HepG2 (cell line): Measurements from ENCODE around the gene CUL9. TPM values are rescaled to one million over a fixed set of nuclear protein-coding genes. Genes with fewer than 3 reads are reported as not detected.

Experiments
- ATAC-seq: fragments of 200-7000 bp; cut with Tn5 transposase; 3 replicates; pipeline ENCODE4 v1.9.1; 2020; ENCODE audit warnings: mild to moderate bottlenecking, moderate library complexity
- BruUV-seq: library from RNA; stranded (reverse); fragments of 400-500 nt; replicated peaks from 2 replicates; lab custom pipeline; 2021; lab: Mats Ljungman, UMichigan
- CTCF ChIA-PET: fragments of 300-600 bp; formaldehyde crosslinking; extraction: SDS; loops from one replicate; lab custom pipeline; 2021; ENCODE audit warnings: low total read pairs, inconsistent platforms, low intra/inter-chr PET ratio; lab: Yijun Ruan, JAX
- POLR2A ChIA-PET: fragments of 350-600 bp; sonication (Branson Sonifier 250); formaldehyde crosslinking; loops from one replicate; lab custom pipeline; 2020; ENCODE audit warnings: antibody characterized with exemption, inconsistent platforms; lab: Yijun Ruan, JAX
- DNase-seq: peaks from one replicate; pipeline ENCODE4 v3.0.0-alpha.2; 2015; ENCODE audit warnings: low spot score
- FAIRE-seq: peaks from 3 replicates; lab custom pipeline; 2011; peaks lifted over from hg19 to GRCh38; lab: Jason Lieb, UNC
- H2AFZ ChIP-seq: one replicate; pipeline ENCODE4 v1.6.1; 2011; ENCODE audit warnings: low read length, inconsistent platforms
- H3K27ac ChIP-seq: fragments of 300-600 bp; 3 replicates; pipeline ENCODE4 v1.8.0; 2011; ENCODE audit warnings: mixed run types, mild to moderate bottlenecking, mixed read lengths, low read length, inconsistent platforms; ENCODE audit not compliant: insufficient read depth; ENCODE audit errors: extremely low read length
- H3K27me3 ChIP-seq, 2 experiments: fragments of 200-600 bp in 1 of 2; 2 replicates in 1 of 2; 3 replicates in 1 of 2; pipeline versions ENCODE4 v1.6.0 to v1.8.0; 2011; ENCODE audit warnings: low read length in 2 of 2, mild to moderate bottlenecking in 2 of 2, moderate library complexity in 2 of 2, inconsistent platforms in 1 of 2; ENCODE audit not compliant: insufficient read depth in 2 of 2, control insufficient read depth in 1 of 2
- H3K36me3 ChIP-seq, 2 experiments: fragments of 200-600 bp in 1 of 2; replicated peaks in 1 of 2; 2 replicates in 1 of 2; 3 replicates in 1 of 2; pipeline versions ENCODE4 v1.5.1 to v1.8.0; 2011; ENCODE audit warnings: low read length in 2 of 2, inconsistent platforms in 1 of 2; ENCODE audit not compliant: insufficient read depth in 2 of 2, control insufficient read depth in 1 of 2
- H3K4me1 ChIP-seq: 2 replicates; pipeline ENCODE4 v1.5.1; 2012; ENCODE audit warnings: low read length, inconsistent platforms; ENCODE audit not compliant: insufficient read depth
- H3K4me2 ChIP-seq: 2 replicates; pipeline ENCODE4 v1.6.0; 2011; ENCODE audit warnings: low read depth, low read length, inconsistent platforms
- H3K4me3 ChIP-seq, 3 experiments: fragments of 200-600 bp in 1 of 3; sonication (generic), shearing (Covaris generic) in 1 of 3; replicated peaks in 1 of 3; 2 replicates each; pipeline ENCODE4 v1.5.1; 2011 to 2016; ENCODE audit warnings: low read length in 3 of 3, inconsistent platforms in 2 of 3, low read depth in 2 of 3, mild to moderate bottlenecking in 2 of 3, control low read depth in 1 of 3, mixed read lengths in 1 of 3; ENCODE audit not compliant: insufficient read depth in 1 of 3
- H3K79me2 ChIP-seq: one replicate; pipeline ENCODE4 v1.6.1; 2011; ENCODE audit warnings: low read length, inconsistent platforms; ENCODE audit not compliant: insufficient read depth
- H3K9ac ChIP-seq: 2 replicates; pipeline ENCODE4 v1.6.0; 2011; ENCODE audit warnings: mild to moderate bottlenecking, low read depth, low read length, inconsistent platforms; ENCODE audit not compliant: insufficient read depth
- H3K9me3 ChIP-seq: 2 replicates; pipeline ENCODE4 v1.5.1; 2012; ENCODE audit warnings: mild to moderate bottlenecking, low read length
- H4K20me1 ChIP-seq: 2 replicates; pipeline ENCODE4 v1.6.0; 2011; ENCODE audit warnings: inconsistent platforms, mild to moderate bottlenecking, low read length, moderate library complexity; ENCODE audit not compliant: insufficient read depth
- EED ChIP-seq: sonication (generic); formaldehyde crosslinking; IDR thresholded peaks from 2 replicates; pipeline ENCODE4 v1.5.0; 2020; ENCODE audit warnings: mild to moderate bottlenecking, missing genetic modification reagents
- MAFG ChIP-seq: sonication (generic); formaldehyde crosslinking; IDR thresholded peaks from 2 replicates; pipeline ENCODE4 v1.5.1; 2020; ENCODE audit warnings: mild to moderate bottlenecking, missing genetic modification reagents
- MATR3 ChIP-seq: sonication (generic); formaldehyde crosslinking; IDR thresholded peaks from 2 replicates; pipeline ENCODE4 v1.4.0; 2020; ENCODE audit warnings: missing genetic modification reagents
- ZNF143 ChIP-seq: sonication (generic); formaldehyde crosslinking; IDR thresholded peaks from 2 replicates; pipeline ENCODE4 v1.4.0; 2020; ENCODE audit warnings: missing genetic modification reagents
- ZNF232 ChIP-seq: sonication (generic); formaldehyde crosslinking; IDR thresholded peaks from 2 replicates; pipeline ENCODE4 v1.4.0; 2020; ENCODE audit warnings: missing genetic modification reagents, borderline replicate concordance
- ZNF234 ChIP-seq: sonication (generic); formaldehyde crosslinking; conservative IDR thresholded peaks from 2 replicates; pipeline ENCODE4 v1.5.1; 2020; ENCODE audit warnings: mild to moderate bottlenecking, missing genetic modification reagents
- ZNF33B ChIP-seq: sonication (generic); formaldehyde crosslinking; IDR thresholded peaks from 2 replicates; pipeline ENCODE4 v1.5.1; 2020; ENCODE audit warnings: mild to moderate bottlenecking, missing genetic modification reagents
- ZNF746 ChIP-seq: sonication (generic); formaldehyde crosslinking; IDR thresholded peaks from 2 replicates; pipeline ENCODE4 v1.8.0; 2022; ENCODE audit warnings: mild to moderate bottlenecking, missing genetic modification reagents
- WGBS: methylation state at CpG from one replicate; pipeline ENCODE4 v1.1.6; 2017; ENCODE audit warnings: low lambda C conversion rate; 5-methylcytosine and 5-hydroxymethylcytosine counted together
- in situ Hi-C: cut with HindIII; loops from 2 replicates; pipeline ENCODE4 v1.10.0; 2017; ENCODE audit warnings: low pct_unique_long_range_greater_than_20kb; ENCODE audit not compliant: extremely low pct_ligation_motif_present
- intact Hi-C: fragments of 100-400 bp; cut with micrococcal nuclease; formaldehyde crosslinking; loops from one replicate; pipeline ENCODE4 v1.10.0; 2022; ENCODE audit not compliant: unreplicated experiment
- polyA plus RNA-seq, 8 experiments: library from polyadenylated mRNA; depleted of rRNA in 3 of 8; stranded (reverse) in 7 of 8; unstranded in 1 of 8; fragments of >200 nt; fragmentation: Illumina TruSeq in 4 of 8; extraction: Trizol in 4 of 8; gene quantifications; 2 replicates each; pipeline versions ENCODE4 v1.2.1 to v1.2.3, GENCODE V29; 2011 to 2016; ENCODE audit warnings: low read depth in 4 of 8, missing spikeins in 1 of 8, mixed read lengths in 1 of 8; ENCODE audit not compliant: insufficient read depth in 1 of 8
- total RNA-seq, 5 experiments: library from RNA; depleted of rRNA; stranded (reverse); fragments of >200 nt; fragmentation: Illumina TruSeq; extraction: Trizol; gene quantifications; 2 replicates each; pipeline ENCODE4 v1.2.3, GENCODE V29; 2016; ENCODE audit warnings: low read depth in 1 of 5
- TF ChIP-seq, protein P1 (sequence below): sonication (generic); formaldehyde crosslinking; IDR thresholded peaks from 2 replicates; pipeline ENCODE4 v1.4.0; 2020; ENCODE audit warnings: mild to moderate bottlenecking, missing genetic modification reagents
- TF ChIP-seq, protein P2 (sequence below): sonication (generic); formaldehyde crosslinking; IDR thresholded peaks from 2 replicates; pipeline ENCODE4 v1.4.0; 2020; ENCODE audit warnings: missing genetic modification reagents

Gene CUL9
- total and polyA plus RNA-seq, 2 of the 13 experiments (the other 11 are each of a cell fraction or from before 2014, with no cell fraction given), result 11.4 to 13.7 TPM

DNA sequence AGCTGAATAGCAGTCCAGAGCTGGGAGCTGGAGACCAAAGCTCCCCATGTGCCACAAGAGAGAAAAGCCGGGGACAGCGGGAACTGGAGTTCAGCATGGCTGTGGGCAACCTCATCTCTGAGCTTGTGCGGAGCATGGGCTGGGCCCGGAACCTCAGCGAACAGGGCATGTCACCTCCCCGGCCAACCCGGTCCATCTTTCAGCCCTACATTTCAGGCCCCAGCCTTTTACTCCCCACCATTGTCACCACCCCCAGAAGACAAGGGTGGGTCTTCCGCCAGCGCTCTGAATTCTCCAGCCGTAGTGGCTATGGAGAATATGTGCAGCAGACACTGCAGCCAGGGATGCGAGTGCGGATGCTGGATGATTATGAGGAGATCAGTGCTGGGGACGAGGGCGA lies 4.0 kb downstream of the CUL9 start (continued):
- TF ChIP-seq EED (CRISPR knock-in tag), result no peak
- no peak for TF ChIP-seq ZNF143 (CRISPR knock-in tag)
- TF ChIP-seq MATR3 (CRISPR knock-in tag), result no peak
- TF ChIP-seq MAFG, result no peak
- TF ChIP-seq ZNF33B, result no peak

DNA sequence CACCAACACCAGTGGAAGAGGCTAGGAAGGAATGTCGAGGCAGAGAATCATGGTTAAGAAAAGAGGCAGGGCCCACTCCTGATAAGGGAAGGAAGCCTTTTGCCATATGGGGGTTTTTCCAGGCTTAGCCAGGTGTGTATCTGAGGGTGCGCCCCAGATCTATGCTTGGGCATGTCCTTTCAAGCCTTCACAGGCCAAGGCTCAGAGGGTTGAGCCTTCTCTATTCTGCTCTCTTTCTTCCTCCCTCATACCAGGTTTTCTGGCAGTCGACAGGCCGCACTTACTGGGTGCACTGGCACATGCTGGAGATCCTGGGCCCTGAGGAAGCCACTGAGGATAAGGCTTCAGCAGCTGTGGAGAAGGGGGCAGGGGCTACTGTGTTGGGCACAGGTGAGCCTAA lies 4.7 kb downstream of the CUL9 start:
- Histone ChIP-seq H4K20me1 (no peaks in the 10 kb centered on the region), H2AFZ (no peak overlapping the region), H3K4me2 (no peak overlapping the region), H3K9me3 (no peaks in the 10 kb centered on the region), H3K9ac (no peak overlapping the region), H3K4me3 (no peak overlapping the region), H3K27me3 (no peaks in the 10 kb centered on the region; a peak in 1 of 5 replicates), H3K79me2 (no peaks in the 10 kb centered on the region), H3K36me3 (peaks cover 6 to 7% of the 10 kb centered on the region in 2 experiments; a peak in 3 of 5 replicates), H3K27ac (no peak overlapping the region), H3K4me1 (peaks cover 19% of the 10 kb centered on the region)
- CTCF ChIA-PET, result no interaction called here
- no TSS peak for BruUV-seq
- ATAC-seq (no peak), DNase-seq (no peak), FAIRE-seq (no peak)
- in situ Hi-C loops (no loop called here), intact Hi-C loops (no loop called here)
- TF ChIP-seq ZNF746 (CRISPR knock-in tag), result no peak
- TF ChIP-seq, protein P1, sequence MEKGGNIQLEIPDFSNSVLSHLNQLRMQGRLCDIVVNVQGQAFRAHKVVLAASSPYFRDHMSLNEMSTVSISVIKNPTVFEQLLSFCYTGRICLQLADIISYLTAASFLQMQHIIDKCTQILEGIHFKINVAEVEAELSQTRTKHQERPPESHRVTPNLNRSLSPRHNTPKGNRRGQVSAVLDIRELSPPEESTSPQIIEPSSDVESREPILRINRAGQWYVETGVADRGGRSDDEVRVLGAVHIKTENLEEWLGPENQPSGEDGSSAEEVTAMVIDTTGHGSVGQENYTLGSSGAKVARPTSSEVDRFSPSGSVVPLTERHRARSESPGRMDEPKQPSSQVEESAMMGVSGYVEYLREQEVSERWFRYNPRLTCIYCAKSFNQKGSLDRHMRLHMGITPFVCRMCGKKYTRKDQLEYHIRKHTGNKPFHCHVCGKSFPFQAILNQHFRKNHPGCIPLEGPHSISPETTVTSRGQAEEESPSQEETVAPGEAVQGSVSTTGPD (CRISPR knock-in tag), result no peak
- TF ChIP-seq ZNF234 (CRISPR knock-in tag), result no peak
- TF ChIP-seq, protein P2, sequence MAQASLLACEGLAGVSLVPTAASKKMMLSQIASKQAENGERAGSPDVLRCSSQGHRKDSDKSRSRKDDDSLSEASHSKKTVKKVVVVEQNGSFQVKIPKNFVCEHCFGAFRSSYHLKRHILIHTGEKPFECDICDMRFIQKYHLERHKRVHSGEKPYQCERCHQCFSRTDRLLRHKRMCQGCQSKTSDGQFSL (CRISPR knock-in tag), result no peak
- TF ChIP-seq ZNF232 (CRISPR knock-in tag), result no peak
- POLR2A ChIA-PET, result no interaction called here
- WGBS, result 92% methylated on average over 4 of the region's 4 CpGs
